Ramos (cell line): ENCODE data around the gene HSPA1L.

Source experiments
- in situ Hi-C: fragments of 300-500 bp; cut with MboI; formaldehyde crosslinking; loops from one replicate; pipeline ENCODE4 v1.14.3; 2022; ENCODE audit warnings: low sequenced_read_pairs; ENCODE audit not compliant: unreplicated experiment

Gene HSPA1L

GRCh38 chr6:31785475-31785874 lies 29.6 kb downstream of the HSPA1L start:
- in situ Hi-C loops = no loop called here

DNA sequence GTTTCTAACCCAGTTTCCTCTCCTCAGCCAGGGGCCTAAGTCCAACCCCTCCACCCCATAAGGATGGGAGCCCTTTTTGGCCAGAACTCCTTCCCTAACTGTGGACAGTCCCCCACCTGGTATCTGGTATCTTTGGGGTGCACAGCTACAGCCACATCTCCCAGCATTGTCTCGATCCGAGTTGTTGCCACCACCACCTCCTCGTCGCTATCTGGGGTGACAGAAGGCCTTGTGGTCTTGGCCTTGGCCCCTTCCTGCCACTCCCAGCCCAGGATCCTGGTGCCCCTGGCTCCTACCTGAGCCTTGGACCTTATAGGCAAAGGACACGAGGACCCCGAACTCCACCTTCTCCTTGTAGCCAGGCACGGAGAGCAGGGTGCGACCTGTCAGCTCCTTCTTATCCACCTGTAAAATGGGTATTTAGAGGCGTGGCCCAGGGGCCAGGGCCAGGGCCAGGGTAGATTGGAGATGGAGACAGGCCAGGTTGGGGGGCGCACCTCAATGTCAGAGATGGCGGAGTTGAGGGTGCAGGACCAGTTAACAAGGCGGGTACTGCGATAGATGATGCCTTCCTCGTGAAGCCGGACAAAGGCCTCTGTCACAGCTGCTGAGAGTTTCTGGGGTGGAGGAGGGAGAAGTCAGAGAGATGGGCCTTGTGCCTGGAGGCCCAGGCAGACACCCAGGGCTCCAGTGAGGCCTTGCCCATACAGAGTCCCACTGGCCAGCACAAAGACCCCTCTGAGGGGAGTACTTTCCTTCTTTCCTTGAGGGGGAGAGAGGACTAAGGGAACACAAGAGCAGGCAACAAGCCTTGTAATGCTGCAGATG lies 30.8 kb downstream of the HSPA1L start:
- in situ Hi-C loops = no loop called here

DNA sequence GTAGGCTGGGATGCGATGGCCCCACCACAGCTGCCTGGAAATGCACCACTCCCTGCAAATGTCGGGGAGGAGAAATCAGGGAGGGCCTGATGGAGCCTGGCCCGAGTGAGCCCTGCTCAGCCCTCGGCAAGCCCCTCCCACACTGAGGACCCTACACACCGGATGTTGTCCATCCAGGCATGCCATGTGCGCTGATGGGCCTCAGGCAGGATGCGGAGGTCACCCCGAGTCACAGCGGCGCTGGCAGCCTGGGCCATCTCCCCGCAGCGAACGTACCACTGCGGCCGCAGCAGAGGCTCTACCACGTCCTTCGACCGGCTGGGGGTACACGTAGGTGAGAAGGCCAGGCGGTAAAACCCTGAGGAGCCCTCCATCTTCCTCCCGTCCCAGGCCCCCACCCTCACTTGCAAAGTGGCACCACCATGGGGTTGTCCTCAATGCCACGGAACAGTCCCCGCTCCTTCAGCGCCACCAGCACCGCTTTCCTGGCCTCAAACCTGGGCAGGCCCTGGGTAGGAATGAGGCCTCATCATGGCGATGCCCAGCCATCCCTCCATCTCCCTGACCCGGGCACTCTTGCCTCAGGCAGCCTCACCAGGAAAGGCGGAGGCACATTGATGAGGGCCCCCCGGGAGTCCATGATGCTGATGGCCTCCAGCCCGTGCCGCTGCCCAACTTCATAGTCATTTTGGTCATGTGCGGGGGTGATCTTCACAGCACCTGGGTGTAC lies 32.8 kb downstream of the HSPA1L start:
- in situ Hi-C loops = no loop called here

DNA sequence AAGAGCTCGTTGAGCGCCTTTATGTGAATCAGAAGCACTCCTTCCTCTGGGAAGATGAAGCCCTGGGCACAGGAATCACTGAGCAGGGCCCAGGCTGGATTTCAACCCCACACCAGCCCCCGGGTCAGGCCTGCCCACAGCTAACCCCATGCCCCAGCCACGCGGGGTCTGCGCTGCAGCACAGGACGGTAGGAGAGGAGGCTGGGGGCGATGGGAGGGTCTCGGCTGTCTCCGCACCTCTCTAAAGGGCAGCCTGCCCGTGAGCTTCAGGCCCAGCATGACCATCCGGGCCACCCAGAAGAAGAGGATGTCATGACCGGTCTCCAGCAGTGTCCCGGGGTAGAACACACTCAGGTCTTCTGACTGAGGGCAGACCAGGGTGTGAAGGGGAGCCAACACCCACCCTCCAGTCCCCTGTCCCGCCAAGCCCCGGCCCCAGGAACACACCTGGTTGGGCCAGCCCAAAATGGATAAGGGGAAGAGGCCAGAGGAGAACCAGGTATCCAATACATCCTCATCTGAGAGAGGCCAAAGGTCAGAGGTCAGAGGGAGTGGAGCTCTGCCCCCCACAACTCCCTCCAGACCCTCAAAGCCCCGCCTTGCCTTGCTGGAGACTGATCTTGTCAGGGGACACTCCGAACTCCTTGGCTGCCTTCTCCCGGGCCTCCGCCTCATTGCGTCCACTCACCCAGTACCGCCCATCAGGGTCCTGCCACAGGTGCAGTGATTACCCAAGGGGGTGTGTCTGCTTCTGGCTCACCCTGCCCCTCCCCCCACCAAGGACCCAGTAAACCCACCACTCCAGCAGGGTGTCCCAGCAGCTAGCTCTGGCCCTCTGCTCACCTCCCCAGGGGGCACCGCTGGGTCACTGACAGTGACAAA lies 33.6 kb downstream of the HSPA1L start:
- in situ Hi-C loops = no loop called here

GRCh38 chr6:31780507-31781243 lies 34.4 kb downstream of the HSPA1L start:
- in situ Hi-C loops = no loop called here

DNA sequence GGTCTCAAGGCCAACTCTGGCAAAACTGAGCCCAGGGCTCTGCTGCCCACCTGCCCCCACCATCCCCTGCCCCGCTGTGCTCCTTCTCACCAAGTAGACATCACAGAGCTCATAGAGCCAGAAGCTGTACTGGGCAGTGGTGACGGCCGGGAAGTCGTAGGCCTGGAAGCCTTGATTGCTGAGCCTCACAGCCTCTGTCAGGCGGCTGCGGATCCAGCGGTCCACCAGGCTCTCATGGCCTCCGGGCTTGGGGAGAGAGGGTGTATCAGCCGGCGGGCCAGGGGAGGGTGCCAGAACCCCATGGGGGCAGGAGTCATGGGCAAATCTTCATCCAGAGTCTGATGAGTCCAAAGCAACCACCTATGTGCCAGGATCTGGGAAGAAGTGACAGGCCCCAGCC lies 35.2 kb downstream of the HSPA1L start:
- in situ Hi-C loops = no loop called here

GRCh38 chr6:31778999-31779885 lies 35.8 kb downstream of the HSPA1L start:
- in situ Hi-C loops = no loop called here

DNA sequence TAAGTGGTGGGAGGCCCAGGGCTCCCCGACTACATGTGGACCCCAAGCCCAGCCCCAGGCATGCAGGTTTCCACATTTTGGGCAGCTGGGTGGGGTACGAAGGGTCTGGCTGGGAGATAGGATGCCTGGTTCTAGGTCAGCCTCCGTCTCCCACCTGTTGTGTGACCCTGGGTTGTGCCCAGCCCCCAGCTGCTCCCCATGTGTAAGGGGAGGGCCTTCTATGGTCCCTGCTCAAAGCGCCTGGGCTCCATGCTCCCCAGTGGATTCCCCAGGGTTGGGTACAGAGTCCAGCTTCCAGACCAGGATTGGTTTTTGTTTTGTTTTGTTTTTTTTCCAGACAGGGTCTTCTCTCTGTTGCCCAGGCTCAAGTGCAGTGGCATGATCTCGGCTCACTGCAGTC lies 36.9 kb downstream of the HSPA1L start:
- in situ Hi-C loops = no loop called here

DNA sequence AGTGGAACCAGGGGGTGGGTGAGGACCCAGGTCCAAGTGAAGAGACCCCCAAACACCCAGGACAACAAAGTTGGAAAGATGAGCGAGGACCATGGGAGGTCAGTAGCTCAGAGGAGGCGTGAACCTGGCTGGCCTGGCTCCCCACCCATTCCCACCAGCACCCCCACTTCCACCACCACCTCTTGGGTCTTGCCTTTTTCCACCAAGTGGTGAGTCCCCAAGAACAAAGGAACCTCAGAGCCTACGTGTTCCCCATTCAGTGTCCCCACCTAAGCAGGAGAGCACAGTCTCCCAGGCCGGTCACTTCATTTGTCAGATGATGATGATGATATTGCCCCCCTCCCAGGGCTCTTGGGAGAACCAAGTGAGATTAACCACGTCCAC lies 37.4 kb downstream of the HSPA1L start:
- in situ Hi-C loops = no loop called here

DNA sequence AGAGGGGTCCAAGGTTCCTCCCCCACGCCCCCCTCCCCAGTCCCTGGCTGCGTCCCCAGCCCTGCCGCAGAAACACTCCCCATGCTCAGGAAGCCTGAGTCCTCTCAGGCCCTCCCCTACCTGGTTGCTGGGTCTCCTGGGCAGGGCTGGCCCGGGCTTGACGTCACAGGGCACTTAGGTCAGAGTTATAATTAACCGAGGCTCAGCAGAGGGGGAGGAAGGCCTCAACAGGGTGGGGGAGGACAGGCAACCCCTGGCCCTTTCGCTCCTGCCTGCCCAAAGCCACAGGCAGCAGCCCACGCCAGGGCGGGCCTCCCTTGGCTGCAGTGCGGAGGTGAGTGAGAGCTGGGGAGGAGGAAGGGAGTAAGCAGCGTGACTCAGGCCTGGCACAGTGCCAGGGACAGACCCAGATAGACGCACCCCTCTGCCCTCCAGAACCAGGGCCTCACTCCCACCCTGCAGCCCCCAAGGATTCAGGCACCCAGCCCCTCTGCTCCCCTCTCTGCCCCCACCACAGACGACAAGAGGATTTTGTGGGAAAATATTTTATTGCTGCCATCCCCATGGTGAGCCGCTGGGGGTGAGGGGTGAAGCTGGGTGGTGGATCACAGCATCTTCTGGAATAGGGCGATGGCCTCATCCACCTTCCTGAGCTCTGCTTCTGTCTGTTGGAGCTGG lies 38.0 kb downstream of the HSPA1L start, which contains the start of gene VWA7:
TSS of gene VWA7 (minus strand) at position 340 of the 678 bp plus-strand sequence. CDS start 549 bp downstream, outside the sequence.
- in situ Hi-C loops = no loop called here

- in situ Hi-C loops = no loop called here
These were observed 38.5 kb downstream of the HSPA1L start for GRCh38 chr6:31776485-31776988.

- in situ Hi-C loops = no loop called here
These were observed 39.2 kb downstream of the HSPA1L start for GRCh38 chr6:31775633-31776484.

DNA sequence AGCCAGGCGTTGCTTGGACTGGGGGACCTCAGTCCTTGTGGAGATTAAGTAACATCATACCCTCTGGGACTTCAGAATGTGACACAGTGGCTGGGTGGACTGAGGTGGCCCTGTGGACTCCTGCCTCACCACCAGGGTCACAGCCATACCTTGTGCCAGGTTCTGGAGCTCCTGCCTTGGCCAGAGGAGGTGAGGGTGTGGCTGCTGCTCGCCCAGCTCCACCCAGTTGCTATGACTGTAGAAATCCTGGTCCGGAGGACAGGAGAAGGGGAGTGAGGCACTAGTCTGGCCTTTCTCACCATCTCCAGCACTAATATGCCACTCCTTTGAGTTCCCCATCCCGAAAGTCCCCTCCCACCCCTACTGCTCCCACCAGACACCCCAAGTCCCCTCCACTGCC lies 39.9 kb downstream of the HSPA1L start:
- in situ Hi-C loops = no loop called here

GRCh38 chr6:31771992-31772358 lies 43.1 kb downstream of the HSPA1L start:
- in situ Hi-C loops = no loop called here

- in situ Hi-C loops = no loop called here
These were observed 44.2 kb downstream of the HSPA1L start for GRCh38 chr6:31770860-31771259.

GRCh38 chr6:31769684-31770371 lies 45.3 kb downstream of the HSPA1L start:
- in situ Hi-C loops = no loop called here
